HEK293 (cell line): Measurements from ENCODE around the gene GATA2.

Experiments
- CTCF ChIA-PET: fragments of 350-600 bp; formaldehyde crosslinking; extraction: SDS; loops from one replicate; lab custom pipeline; 2021; ENCODE audit warnings: antibody characterized with exemption; lab: Yijun Ruan, JAX
- POLR2A ChIA-PET: fragments of 300-600 bp; formaldehyde crosslinking; extraction: SDS; loops from one replicate; lab custom pipeline; 2020; ENCODE audit warnings: antibody characterized with exemption, inconsistent platforms; lab: Yijun Ruan, JAX
- H3K27ac ChIP-seq: fragments of 200-500 bp; sonication (Bioruptor generic); 2 replicates; pipeline ENCODE4 v1.5.1; 2014; ENCODE audit warnings: low read depth, low read length, control low read depth, inconsistent platforms; ENCODE audit errors: extremely low read depth
- H3K36me3 ChIP-seq, 2 experiments: fragments of 200-500 bp in 1 of 2; sonication (Bioruptor generic) in 1 of 2; 1 replicate in 1 of 2; 2 replicates in 1 of 2; pipeline ENCODE4 v1.5.1; 2014 to 2017; ENCODE audit warnings: inconsistent platforms in 2 of 2, low read length in 2 of 2; ENCODE audit not compliant: control insufficient read depth in 2 of 2, insufficient read depth in 1 of 2
- H3K4me1 ChIP-seq: fragments of 200-500 bp; sonication (Bioruptor generic); 2 replicates; pipeline ENCODE4 v1.5.1; 2014; ENCODE audit warnings: mild to moderate bottlenecking, low read length, inconsistent platforms; ENCODE audit not compliant: control insufficient read depth, insufficient read depth
- H3K4me3 ChIP-seq: 2 replicates; pipeline ENCODE4 v1.5.1; 2011; ENCODE audit warnings: low read depth, mild to moderate bottlenecking, control low read depth, low read length, moderate library complexity
- H3K9me3 ChIP-seq: fragments of 200-500 bp; sonication (Bioruptor generic); 2 replicates; pipeline ENCODE4 v1.5.1; 2014; ENCODE audit warnings: low read depth, low read length, inconsistent platforms; ENCODE audit not compliant: control insufficient read depth, insufficient read depth
- KLF1 ChIP-seq: fragments of 450-650 bp; formaldehyde crosslinking; IDR thresholded peaks from 2 replicates; pipeline ENCODE4 v1.5.1; 2016; ENCODE audit warnings: missing biosample characterization, missing genetic modification characterization
- PRDM6 ChIP-seq: fragments of 450-650 bp; formaldehyde crosslinking; IDR thresholded peaks from 2 replicates; pipeline ENCODE4 v1.5.1; 2017; ENCODE audit warnings: missing biosample characterization, missing genetic modification characterization
- SP2 ChIP-seq: fragments of 450-650 bp; formaldehyde crosslinking; IDR thresholded peaks from 2 replicates; pipeline ENCODE4 v1.5.1; 2016; ENCODE audit warnings: missing biosample characterization, missing genetic modification characterization
- ZBTB48 ChIP-seq: fragments of 450-650 bp; formaldehyde crosslinking; IDR thresholded peaks from 2 replicates; pipeline ENCODE4 v1.5.1; 2016; ENCODE audit warnings: missing biosample characterization, missing genetic modification characterization
- ZNF114 ChIP-seq: fragments of 450-650 bp; formaldehyde crosslinking; IDR thresholded peaks from 2 replicates; pipeline ENCODE4 v1.5.0; 2017; ENCODE audit warnings: missing biosample characterization, missing genetic modification characterization
- ZNF169 ChIP-seq: fragments of 450-650 bp; formaldehyde crosslinking; IDR thresholded peaks from 2 replicates; pipeline ENCODE4 v1.5.1; 2016; ENCODE audit warnings: missing biosample characterization, missing genetic modification characterization
- ZNF19 ChIP-seq: fragments of 450-650 bp; formaldehyde crosslinking; IDR thresholded peaks from 2 replicates; pipeline ENCODE4; 2016; ENCODE audit warnings: missing biosample characterization, missing genetic modification characterization, low read depth
- ZNF202 ChIP-seq: fragments of 450-650 bp; formaldehyde crosslinking; IDR thresholded peaks from 2 replicates; pipeline ENCODE4 v1.5.1; 2016; ENCODE audit warnings: missing biosample characterization, missing genetic modification characterization, borderline replicate concordance
- ZNF585B ChIP-seq: fragments of 450-650 bp; formaldehyde crosslinking; IDR thresholded peaks from 2 replicates; pipeline ENCODE4 v1.5.1; 2016; ENCODE audit warnings: missing biosample characterization, missing genetic modification characterization
- ZNF639 ChIP-seq: fragments of 450-650 bp; formaldehyde crosslinking; IDR thresholded peaks from 2 replicates; pipeline ENCODE4 v1.5.1; 2016; ENCODE audit warnings: missing biosample characterization, missing genetic modification characterization
- ZNF664 ChIP-seq: fragments of 450-650 bp; formaldehyde crosslinking; IDR thresholded peaks from 2 replicates; pipeline ENCODE4 v1.5.1; 2016; ENCODE audit warnings: missing biosample characterization, missing genetic modification characterization
- ZNF791 ChIP-seq: fragments of 450-650 bp; formaldehyde crosslinking; IDR thresholded peaks from 2 replicates; pipeline ENCODE4 v1.5.1; 2016; ENCODE audit warnings: missing biosample characterization, missing genetic modification characterization

The GATA2 gene

GRCh38 chr3:128482666-128483656 lies 10.0 kb downstream of the GATA2 start:
- Histone ChIP-seq H3K4me1 (no peaks in the 10 kb centered on the region; the same call in 1 of the 2 replicates), H3K4me3 (no peak overlapping the region), H3K36me3 (peaks cover 0 to 81% of the 10 kb centered on the region in 2 experiments; a peak in 1 of 3 replicates), H3K27ac (no peak overlapping the region), H3K9me3 (no peaks in the 10 kb centered on the region)
- ChIA-PET POLR2A (no interaction called here), CTCF (interaction anchor here (0.6 kb wide), 3 partner anchors 123 to 679 kb away, joined by 3 read pairs; no protein-coding TSS in a partner anchor)
- TF ChIP-seq PRDM6 (tag by site-specific recombination) (peak; percentile 10; the same call in 1 of the 2 replicates), ZNF114 (tag by site-specific recombination) (no peak), ZNF202 (tag by site-specific recombination) (no peak), ZNF585B (tag by site-specific recombination) (no peak), ZBTB48 (tag by site-specific recombination) (no peak), SP2 (no peak), ZNF791 (tag by site-specific recombination) (no peak)

GRCh38 chr3:128482175-128482574 lies 10.8 kb downstream of the GATA2 start:
- CTCF ChIA-PET, result interaction anchor here (0.6 kb wide), 1 partner anchor 122 kb away, joined by 3 read pairs; no protein-coding TSS in a partner anchor
- H3K36me3 ChIP-seq, result peaks cover 0 to 81% of the 10 kb centered on the region in 2 experiments; a peak in 1 of 3 replicates
- no peak overlapping the region for H3K4me3 ChIP-seq
- no peak overlapping the region for H3K27ac ChIP-seq
- no peaks in the 10 kb centered on the region; the same call in 1 of the 2 replicates for H3K4me1 ChIP-seq
- TF ChIP-seq ZNF19 (tag by site-specific recombination), result no peak
- TF ChIP-seq ZNF664, result 0 out of 2 replicates have a peak, but pooled peaks have one; percentile 18
- POLR2A ChIA-PET, result no interaction called here
- no peaks in the 10 kb centered on the region for H3K9me3 ChIP-seq

- H3K4me1 ChIP-seq, result no peaks in the 10 kb centered on the region
- no peak overlapping the region for H3K4me3 ChIP-seq
- H3K36me3 ChIP-seq, result peaks cover 0 to 78% of the 10 kb centered on the region in 2 experiments; a peak in 1 of 3 replicates
- TF ChIP-seq KLF1 (tag by site-specific recombination) (peak; percentile 29; the same call in 1 of the 2 replicates), ZNF169 (tag by site-specific recombination) (no peak)
- TF ChIP-seq, all 188 proteins: peak for 1
- Histone ChIP-seq H3K27ac (no peak overlapping the region), H3K9me3 (no peaks in the 10 kb centered on the region)
- ChIA-PET POLR2A (no interaction called here), CTCF (no interaction called here)
Measured at GRCh38 chr3:128481438-128481942, 11.5 kb downstream of the GATA2 start.

GRCh38 chr3:128480717-128481437 lies 12.1 kb downstream of the GATA2 start:
- H3K9me3 ChIP-seq, result no peaks in the 10 kb centered on the region
- H3K36me3 ChIP-seq, result peaks cover 0 to 72% of the 10 kb centered on the region in 2 experiments; a peak in 1 of 3 replicates
- ChIA-PET CTCF (no interaction called here), POLR2A (no interaction called here)
- TF ChIP-seq ZNF639 (tag by site-specific recombination), result no peak
- no peaks in the 10 kb centered on the region for H3K4me1 ChIP-seq
- H3K4me3 ChIP-seq, result no peak overlapping the region
- no peak overlapping the region for H3K27ac ChIP-seq
